ENCODE results near the gene FBXO48.

- TF ChIP-seq, protein P1, sequence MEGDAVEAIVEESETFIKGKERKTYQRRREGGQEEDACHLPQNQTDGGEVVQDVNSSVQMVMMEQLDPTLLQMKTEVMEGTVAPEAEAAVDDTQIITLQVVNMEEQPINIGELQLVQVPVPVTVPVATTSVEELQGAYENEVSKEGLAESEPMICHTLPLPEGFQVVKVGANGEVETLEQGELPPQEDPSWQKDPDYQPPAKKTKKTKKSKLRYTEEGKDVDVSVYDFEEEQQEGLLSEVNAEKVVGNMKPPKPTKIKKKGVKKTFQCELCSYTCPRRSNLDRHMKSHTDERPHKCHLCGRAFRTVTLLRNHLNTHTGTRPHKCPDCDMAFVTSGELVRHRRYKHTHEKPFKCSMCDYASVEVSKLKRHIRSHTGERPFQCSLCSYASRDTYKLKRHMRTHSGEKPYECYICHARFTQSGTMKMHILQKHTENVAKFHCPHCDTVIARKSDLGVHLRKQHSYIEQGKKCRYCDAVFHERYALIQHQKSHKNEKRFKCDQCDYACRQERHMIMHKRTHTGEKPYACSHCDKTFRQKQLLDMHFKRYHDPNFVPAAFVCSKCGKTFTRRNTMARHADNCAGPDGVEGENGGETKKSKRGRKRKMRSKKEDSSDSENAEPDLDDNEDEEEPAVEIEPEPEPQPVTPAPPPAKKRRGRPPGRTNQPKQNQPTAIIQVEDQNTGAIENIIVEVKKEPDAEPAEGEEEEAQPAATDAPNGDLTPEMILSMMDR (IDR thresholded peaks at IDR 0.05), result no peak
- TF ChIP-seq POLR2A (IDR thresholded peaks at IDR 0.05), result no peak
Observed at GRCh38 chr2:68434981-68435380, 32.1 kb downstream of the FBXO48 start.
